Heart left ventricle (tissue), 16 donors: Measurements from ENCODE around the gene STAG1. TPM values are rescaled to one million over a fixed set of nuclear protein-coding genes. Genes with fewer than 3 reads are reported as not detected.
"Not testable (repeated sequence)": the region's sequence is repeated elsewhere in the genome, so short reads cannot be mapped to it uniquely, and the experiment has no call there.

Experiments used
- ATAC-seq, 4 donors: fragments of 200-7000 bp; cut with Tn5 transposase; one replicate each; pipeline ENCODE4 v1.9.1; 2020 to 2022; ENCODE audit warnings: moderate library complexity in 4 of 4, mild to moderate bottlenecking in 3 of 4, moderate number of reproducible peaks in 1 of 4
- DNase-seq, 5 donors: peaks; one replicate each; pipeline ENCODE4 v3.0.0-alpha.2; 2020
- H3K27ac ChIP-seq, 12 donors: fragments of 200-600 bp; sonication (generic) in 4 of 12; one replicate each; pipeline versions ENCODE4 v1.5.0 to v1.8.0; 2016 to 2022; ENCODE audit warnings: mild to moderate bottlenecking in 2 of 12
- H3K27me3 ChIP-seq, 9 donors: fragments of 200-600 bp; sonication (generic) in 2 of 9; one replicate each; pipeline versions ENCODE4 v1.5.1 to v1.8.0; 2016 to 2022; ENCODE audit warnings: mild to moderate bottlenecking in 3 of 9
- H3K36me3 ChIP-seq, 9 donors: fragments of 200-600 bp; sonication (generic) in 2 of 9; one replicate each; pipeline versions ENCODE4 v1.5.0 to v1.8.0; 2018 to 2022; ENCODE audit warnings: mild to moderate bottlenecking in 2 of 9
- H3K4me1 ChIP-seq, 12 donors: fragments of 200-600 bp; sonication (generic) in 4 of 12; one replicate each; pipeline versions ENCODE4 v1.5.0 to v1.8.0; 2016 to 2022; ENCODE audit warnings: mild to moderate bottlenecking in 3 of 12
- H3K4me3 ChIP-seq, 12 donors: fragments of 200-600 bp; sonication (generic) in 4 of 12; one replicate each; pipeline versions ENCODE4 v1.5.0 to v1.8.0; 2017 to 2022; ENCODE audit warnings: mild to moderate bottlenecking in 9 of 12, moderate library complexity in 4 of 12
- H3K9me3 ChIP-seq, 12 donors: fragments of 200-600 bp; sonication (generic) in 4 of 12; one replicate each; pipeline versions ENCODE4 v1.5.0 to v1.8.0; 2016 to 2022; ENCODE audit warnings: mild to moderate bottlenecking in 1 of 12
- POLR2A ChIP-seq, 2 donors: fragments of 450-650 bp; IDR thresholded peaks; one replicate each; pipeline ENCODE4 v1.6.1; 2017; ENCODE audit warnings: antibody characterized with exemption in 2 of 2, mild to moderate bottlenecking in 2 of 2, moderate library complexity in 2 of 2
- WGBS, 4 donors: extraction: QIAGEN DNeasy Blood & Tissue Kit in 2 of 4; methylation state at CpG; one replicate each; pipeline versions ENCODE4 v1.1.5 to v1.1.7; 2013 to 2018; 5-methylcytosine and 5-hydroxymethylcytosine counted together
- intact Hi-C, 10 donors: fragments of 100-400 bp; cut with DNase I; formaldehyde crosslinking; loops; one replicate each; pipeline versions ENCODE4 v1.11.1 to v1.14.2; 2022
- polyA plus RNA-seq, 2 donors: library from polyadenylated mRNA; stranded (reverse); fragments of 200-250 nt; gene quantifications; one replicate each; pipeline ENCODE4 v1.2.3, GENCODE V29; 2013
- total RNA-seq, 9 donors: library from RNA; depleted of rRNA in 2 of 9; stranded (reverse); fragments of >200 nt in 2 of 9; fragmentation: NEBNext Ultra II Directional in 3 of 9; extraction: Animal tissue kit (Norgen Biotek cat#: 25700) in 3 of 9; gene quantifications; one replicate each; pipeline versions ENCODE4 v1.1.0 to v1.2.4, GENCODE V29; 2016 to 2023
- TF ChIP-seq, protein P1 (sequence below), 12 donors: fragments of 200-600 bp; sonication (generic) in 4 of 12; IDR thresholded peaks; one replicate each; pipeline versions ENCODE4 v1.5.0 to v1.8.0; 2018 to 2022; ENCODE audit warnings: antibody characterized with exemption in 12 of 12, mild to moderate bottlenecking in 5 of 12
- donor health status: ischemic (EF 13 %, LVEDD 7.1; RV severe dilation, severe dysfunction).
- donor health status: healthy with polysubstance abuse.
- donor health status: DM: no; HTN: yes; CAD: no.
- donor health status: DM: no; HTN: no; CAD: no.
- donor health status: ischemic (EF 25% LVEDD 6.9; RV normal size, moderate dysfunction).
- donor health status: ischemic (EF 25% LVEDD 5.7; RV mildly dilated, moderate dysfunction).
- donor health status: healthy.
- donor health status: DM: yes; HTN: yes; CAD: no.
- donor health status: ischemic (EF 35%, LVEDD 5.7; RV mildly dilated, moderate dysfunction).
- donor health status: nonischemic (EF 11% LVEDD 7.7; RV severe dilation, severe dysfunction).
- donor health status: DM: yes; HTN: yes; CAD: no.
- donor health status: PGD.
- donor health status: ischemic (EF 29% LVEDD 5.4; RV normal size, mild dysfunction).
- donor health status: nonischemic (EF 23%, LVEDD 6.1; RV moderate dilation, normal function).

Gene STAG1
- total and polyA plus RNA-seq, 11 donors, result 7.2 to 23.4 (median 19.8) TPM

DNA sequence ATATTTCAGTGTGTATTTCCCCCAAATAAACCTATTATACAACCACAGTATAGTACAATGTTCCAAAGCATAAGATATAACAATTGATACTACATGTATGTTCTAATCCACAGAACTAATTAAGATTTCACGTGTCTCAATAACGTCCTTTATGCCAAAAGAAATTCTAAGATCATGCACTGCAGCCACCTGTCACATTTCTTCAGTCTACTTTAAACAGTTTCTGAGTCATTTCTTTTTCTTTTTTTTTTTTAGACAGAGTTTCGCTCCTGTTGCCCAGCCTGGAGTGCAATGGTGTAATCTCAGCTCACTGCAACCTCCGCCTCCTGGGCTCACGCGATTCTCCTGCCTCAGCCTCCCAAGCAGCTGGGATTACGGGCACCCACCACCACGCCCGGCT is 190.2 kb downstream of the STAG1 start:
- TF ChIP-seq POLR2A (IDR thresholded peaks at IDR 0.05), result no peak
- TF ChIP-seq, protein P1, sequence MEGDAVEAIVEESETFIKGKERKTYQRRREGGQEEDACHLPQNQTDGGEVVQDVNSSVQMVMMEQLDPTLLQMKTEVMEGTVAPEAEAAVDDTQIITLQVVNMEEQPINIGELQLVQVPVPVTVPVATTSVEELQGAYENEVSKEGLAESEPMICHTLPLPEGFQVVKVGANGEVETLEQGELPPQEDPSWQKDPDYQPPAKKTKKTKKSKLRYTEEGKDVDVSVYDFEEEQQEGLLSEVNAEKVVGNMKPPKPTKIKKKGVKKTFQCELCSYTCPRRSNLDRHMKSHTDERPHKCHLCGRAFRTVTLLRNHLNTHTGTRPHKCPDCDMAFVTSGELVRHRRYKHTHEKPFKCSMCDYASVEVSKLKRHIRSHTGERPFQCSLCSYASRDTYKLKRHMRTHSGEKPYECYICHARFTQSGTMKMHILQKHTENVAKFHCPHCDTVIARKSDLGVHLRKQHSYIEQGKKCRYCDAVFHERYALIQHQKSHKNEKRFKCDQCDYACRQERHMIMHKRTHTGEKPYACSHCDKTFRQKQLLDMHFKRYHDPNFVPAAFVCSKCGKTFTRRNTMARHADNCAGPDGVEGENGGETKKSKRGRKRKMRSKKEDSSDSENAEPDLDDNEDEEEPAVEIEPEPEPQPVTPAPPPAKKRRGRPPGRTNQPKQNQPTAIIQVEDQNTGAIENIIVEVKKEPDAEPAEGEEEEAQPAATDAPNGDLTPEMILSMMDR (IDR thresholded peaks at IDR 0.05), result no peak
- 90 to 97% (median 96%) methylated on average over 9 of the region's 9 CpGs for WGBS, 4 donors
- DNase-seq (no peak), ATAC-seq (no peak)
- Histone ChIP-seq H3K4me1 (peaks cover 0 to 7% (median 0%) of the 10 kb centered on the region in 12 donors), H3K36me3 (peaks cover 0 to 18% (median 5%) of the 10 kb centered on the region in 9 donors), H3K27me3 (no peaks in the 10 kb centered on the region), H3K4me3 (no peak overlapping the region), H3K27ac (no peak overlapping the region), H3K9me3 (no peaks in the 10 kb centered on the region)
- intact Hi-C loops, result no loop called here

GRCh38 chr3:136559896-136560295 is 192.3 kb downstream of the STAG1 start:
- DNase-seq (no peak), ATAC-seq (no peak)
- peaks cover 0 to 7% (median 0%) of the 10 kb centered on the region in 12 donors for H3K4me1 ChIP-seq
- WGBS, 4 donors, result 82 to 90% (median 87%) methylated on average over 2 of the region's 2 CpGs
- peaks cover 0 to 6% (median 0%) of the 10 kb centered on the region in 9 donors for H3K36me3 ChIP-seq
- H3K4me3 ChIP-seq, result no peak overlapping the region
- H3K9me3 ChIP-seq, result no peaks in the 10 kb centered on the region
- H3K27me3 ChIP-seq, result no peaks in the 10 kb centered on the region
- TF ChIP-seq, protein P1 (IDR thresholded peaks at IDR 0.05), result no peak
- TF ChIP-seq POLR2A (IDR thresholded peaks at IDR 0.05), result no peak
- H3K27ac ChIP-seq, result no peak overlapping the region
- intact Hi-C loops, result loop anchor here in 1 of 10 donors (10.0 kb wide), 1 partner anchor 185 kb away; no protein-coding TSS in a partner anchor

GRCh38 chr3:136549461-136549860 is 202.7 kb downstream of the STAG1 start:
- intact Hi-C loops, result loop anchor here in 3 of 10 donors (5.0 to 10.0 kb wide), 3 partner anchors 203 to 465 kb away; partner anchors contain the start of gene STAG1 (in 2 of the 3)
- not testable (repeated sequence) for DNase-seq

GRCh38 chr3:136547293-136547692 is 204.9 kb downstream of the STAG1 start:
- intact Hi-C loops, result loop anchor here in 3 of 10 donors (5.0 to 10.0 kb wide), 3 partner anchors 205 to 468 kb away; partner anchors contain the start of gene STAG1 (in 2 of the 3)
- TF ChIP-seq POLR2A (IDR thresholded peaks at IDR 0.05), result no peak
- TF ChIP-seq, protein P1 (IDR thresholded peaks at IDR 0.05), result no peak
- no peak for ATAC-seq

More at GRCh38 chr3:136549461-136549860, 202.7 kb downstream of the STAG1 start:
- H3K36me3 ChIP-seq, ATAC-seq, H3K4me3 ChIP-seq, H3K9me3 ChIP-seq, H3K27me3 ChIP-seq, H3K27ac ChIP-seq: not testable (repeated sequence)
- WGBS, 4 donors, result 74 to 86% (median 84%) methylated on average over 1 of the region's 1 CpG
- peaks cover 0 to 13% (median 0%) of the 10 kb centered on the region in 12 donors for H3K4me1 ChIP-seq

GRCh38 chr3:136546720-136547119 is 205.5 kb downstream of the STAG1 start:
- H3K4me1 ChIP-seq, result peaks cover 0 to 13% (median 0%) of the 10 kb centered on the region in 12 donors
- H3K27ac ChIP-seq, result no peak overlapping the region
- H3K36me3 ChIP-seq, result peaks cover 0 to 5% (median 0%) of the 10 kb centered on the region in 9 donors
- no peak for DNase-seq
- no peak for ATAC-seq
- intact Hi-C loops, result loop anchor here in 3 of 10 donors (5.0 to 10.0 kb wide), 3 partner anchors 206 to 468 kb away; partner anchors contain the start of gene STAG1 (in 2 of the 3)
- no peak overlapping the region for H3K4me3 ChIP-seq
- TF ChIP-seq, protein P1 (IDR thresholded peaks at IDR 0.05), result peak in 1 of 12 donors; percentile 4
- no peak for TF ChIP-seq POLR2A (IDR thresholded peaks at IDR 0.05)
- no peaks in the 10 kb centered on the region for H3K9me3 ChIP-seq
- no peaks in the 10 kb centered on the region for H3K27me3 ChIP-seq

More at GRCh38 chr3:136547293-136547692, 204.9 kb downstream of the STAG1 start:
- Histone ChIP-seq H3K27me3 (no peaks in the 10 kb centered on the region), H3K27ac (no peak overlapping the region), H3K9me3 (no peaks in the 10 kb centered on the region), H3K4me3 (no peak overlapping the region), H3K4me1 (peaks cover 0 to 13% (median 0%) of the 10 kb centered on the region in 12 donors), H3K36me3 (peaks cover 0 to 5% (median 0%) of the 10 kb centered on the region in 9 donors)
- no peak for DNase-seq
